IMR-90 (cell line): ENCODE results near the gene DERA. TPM values are rescaled to one million over a fixed set of nuclear protein-coding genes. Genes with fewer than 3 reads are reported as not detected.

Source experiments
- ATAC-seq: fragments of 200-7000 bp; cut with Tn5 transposase; 2 replicates; pipeline ENCODE4 v1.9.1; 2020; ENCODE audit warnings: low read depth, mild to moderate bottlenecking, moderate library complexity
- BruUV-seq: library from RNA; stranded (reverse); fragments of 400-500 nt; replicated peaks from 2 replicates; lab custom pipeline; 2021; lab: Mats Ljungman, UMichigan
- CTCF ChIA-PET: fragments of 300-600 bp; formaldehyde crosslinking; extraction: SDS; loops from one replicate; lab custom pipeline; 2021; ENCODE audit warnings: antibody characterized with exemption; lab: Yijun Ruan, JAX
- POLR2A ChIA-PET: fragments of 300-600 bp; sonication (Branson Sonifier 250); formaldehyde crosslinking; loops from one replicate; lab custom pipeline; 2022; ENCODE audit warnings: antibody characterized with exemption; ENCODE audit not compliant: unreplicated experiment; lab: Charles Lee
- DNase-seq: peaks from one replicate; pipeline ENCODE4 v3.0.0; 2013
- H2AFZ ChIP-seq: replicated peaks from 2 replicates; pipeline ENCODE3; 2013; ENCODE audit warnings: low read length, mild to moderate bottlenecking; ENCODE audit not compliant: poor library complexity
- H2AK5ac ChIP-seq: 2 replicates; pipeline ENCODE4 v1.6.1; 2013; ENCODE audit warnings: low read depth, low read length, inconsistent platforms
- H2AK9ac ChIP-seq: replicated peaks from 2 replicates; pipeline ENCODE3; 2013; ENCODE audit warnings: mild to moderate bottlenecking, low read depth, low read length, moderate library complexity; ENCODE audit not compliant: poor library complexity
- H2BK120ac ChIP-seq: 2 replicates; pipeline ENCODE4 v1.6.1; 2013; ENCODE audit warnings: low read depth, low read length, inconsistent platforms
- H2BK15ac ChIP-seq: 3 replicates; pipeline ENCODE4 v1.6.1; 2013; ENCODE audit warnings: low read depth, low read length, inconsistent platforms
- H2BK20ac ChIP-seq: 2 replicates; pipeline ENCODE4 v1.6.1; 2013; ENCODE audit warnings: low read depth, mild to moderate bottlenecking, inconsistent platforms, low read length, moderate library complexity
- H2BK5ac ChIP-seq: 2 replicates; pipeline ENCODE4 v1.6.1; 2013; ENCODE audit warnings: mild to moderate bottlenecking, low read depth, low read length, inconsistent platforms; ENCODE audit not compliant: poor library complexity, severe bottlenecking
- H3K14ac ChIP-seq: replicated peaks from 2 replicates; pipeline ENCODE4 v1.6.1; 2013; ENCODE audit warnings: low read depth, low read length, inconsistent platforms
- H3K18ac ChIP-seq: 2 replicates; pipeline ENCODE4 v1.6.1; 2013; ENCODE audit warnings: low read depth, low read length, control low read depth
- H3K23ac ChIP-seq: 2 replicates; pipeline ENCODE4 v1.6.1; 2013; ENCODE audit warnings: low read depth, low read length, inconsistent platforms
- H3K27ac ChIP-seq: 2 replicates; pipeline ENCODE4 v1.5.1; 2013; ENCODE audit warnings: mild to moderate bottlenecking, control low read depth, low read length; ENCODE audit not compliant: insufficient read depth
- H3K27me3 ChIP-seq: 2 replicates; pipeline ENCODE4 v1.6.1; 2013; ENCODE audit warnings: low read length; ENCODE audit not compliant: control insufficient read depth, insufficient read depth
- H3K36me3 ChIP-seq: 2 replicates; pipeline ENCODE4 v1.6.1; 2013; ENCODE audit warnings: low read length, mixed read lengths; ENCODE audit not compliant: control insufficient read depth, insufficient read depth
- H3K4ac ChIP-seq: 2 replicates; pipeline ENCODE4 v1.6.1; 2013; ENCODE audit warnings: low read depth, low read length, inconsistent platforms
- H3K4me1 ChIP-seq: 2 replicates; pipeline ENCODE4 v1.6.1; 2013; ENCODE audit warnings: low read length, mixed read lengths; ENCODE audit not compliant: control insufficient read depth, insufficient read depth
- H3K4me2 ChIP-seq: 2 replicates; pipeline ENCODE4 v1.6.1; 2013; ENCODE audit warnings: low read depth, mild to moderate bottlenecking, control low read depth, low read length, moderate library complexity
- H3K4me3 ChIP-seq: 2 replicates; pipeline ENCODE4 v1.5.1; 2013; ENCODE audit warnings: low read depth, mild to moderate bottlenecking, control low read depth, low read length, moderate library complexity; ENCODE audit not compliant: insufficient read depth
- H3K56ac ChIP-seq: 2 replicates; pipeline ENCODE4 v1.6.1; 2013; ENCODE audit warnings: low read length, inconsistent platforms; ENCODE audit not compliant: insufficient read depth; ENCODE audit errors: extremely low read depth
- H3K79me1 ChIP-seq, 2 experiments: 2 replicates each; pipeline ENCODE4 v1.6.1; 2013; ENCODE audit warnings: low read length in 2 of 2, inconsistent platforms in 1 of 2, low read depth in 1 of 2
- H3K9ac ChIP-seq: 2 replicates; pipeline ENCODE4 v1.6.1; 2013; ENCODE audit warnings: low read depth, low read length, control low read depth
- H3K9me1 ChIP-seq: 2 replicates; pipeline ENCODE4 v1.6.1; 2013; ENCODE audit warnings: low read length, inconsistent platforms; ENCODE audit not compliant: insufficient read depth
- H3K9me3 ChIP-seq: 2 replicates; pipeline ENCODE4 v1.6.1; 2013; ENCODE audit warnings: low read length; ENCODE audit not compliant: control insufficient read depth, insufficient read depth
- H4K20me1 ChIP-seq: 2 replicates; pipeline ENCODE4 v1.6.1; 2013; ENCODE audit warnings: low read length, inconsistent platforms; ENCODE audit not compliant: insufficient read depth
- H4K5ac ChIP-seq: 2 replicates; pipeline ENCODE4 v1.6.1; 2013; ENCODE audit warnings: mild to moderate bottlenecking, low read depth, low read length, control low read depth
- H4K8ac ChIP-seq, 2 experiments: 2 replicates each; pipeline ENCODE4 v1.6.1; 2013; ENCODE audit warnings: low read depth in 2 of 2, low read length in 2 of 2, control low read depth in 1 of 2, inconsistent platforms in 1 of 2
- H4K91ac ChIP-seq: 2 replicates; pipeline ENCODE4 v1.6.1; 2013; ENCODE audit warnings: low read depth, low read length, inconsistent platforms; ENCODE audit not compliant: insufficient read depth
- BHLHE40 ChIP-seq: fragments of 150-350 bp; IDR thresholded peaks from 2 replicates; pipeline ENCODE4 v1.6.1; 2016; ENCODE audit warnings: mild to moderate bottlenecking, low read depth, low read length
- CEBPB ChIP-seq: IDR thresholded peaks from 2 replicates; pipeline ENCODE4 v1.6.1; 2012; ENCODE audit warnings: low read depth, low read length, improper control_type of control experiment
- CHD1 ChIP-seq: IDR thresholded peaks from 2 replicates; pipeline ENCODE4 v1.6.1; 2012; ENCODE audit warnings: low read depth, low read length, improper control_type of control experiment
- MAFK ChIP-seq: IDR thresholded peaks from 2 replicates; pipeline ENCODE4 v1.6.1; 2012; ENCODE audit warnings: low read depth, low read length, improper control_type of control experiment
- MAZ ChIP-seq: IDR thresholded peaks from 2 replicates; pipeline ENCODE4 v1.6.1; 2012; ENCODE audit warnings: low read depth, mild to moderate bottlenecking, low read length, improper control_type of control experiment, moderate library complexity, borderline replicate concordance
- MXI1 ChIP-seq: IDR thresholded peaks from 2 replicates; pipeline ENCODE4 v1.6.1; 2012; ENCODE audit warnings: low read depth, mild to moderate bottlenecking, low read length, moderate library complexity, borderline replicate concordance
- NFE2L2 ChIP-seq: fragments of 150-350 bp; IDR thresholded peaks from 2 replicates; pipeline ENCODE4 v1.6.1; 2016; ENCODE audit warnings: low read depth, mild to moderate bottlenecking, low read length
- POLR2A ChIP-seq: IDR thresholded peaks from 2 replicates; pipeline ENCODE4 v1.6.1; 2012; ENCODE audit warnings: mild to moderate bottlenecking, low read depth, low read length
- RAD21 ChIP-seq: IDR thresholded peaks from 2 replicates; pipeline ENCODE4 v1.6.1; 2012; ENCODE audit warnings: low read length, improper control_type of control experiment
- RCOR1 ChIP-seq: IDR thresholded peaks from 2 replicates; pipeline ENCODE4 v1.6.1; 2012; ENCODE audit warnings: mild to moderate bottlenecking, low read length, improper control_type of control experiment; ENCODE audit not compliant: insufficient replicate concordance
- SMC3 ChIP-seq: fragments of 150-350 bp; IDR thresholded peaks from 2 replicates; pipeline ENCODE4 v1.6.1; 2016; ENCODE audit warnings: low read depth, mild to moderate bottlenecking, antibody characterized with exemption, low read length, moderate library complexity
- dilution Hi-C: fragments of 300-500 bp; cut with HindIII; formaldehyde crosslinking; loops from one replicate; pipeline ENCODE4 v1.14.3; 2018; ENCODE audit warnings: low sequenced_read_pairs; ENCODE audit not compliant: unreplicated experiment
- in situ Hi-C: fragments of 300-500 bp; cut with MboI; formaldehyde crosslinking; loops from 3 replicates; pipeline ENCODE4 v1.14.3; 2019; ENCODE audit warnings: low sequenced_read_pairs, inconsistent platforms, mixed read lengths
- intact Hi-C: fragments of 100-400 bp; cut with micrococcal nuclease; formaldehyde crosslinking; loops from 2 replicates; pipeline ENCODE4 v1.10.0; 2022
- polyA plus RNA-seq, 3 experiments: library from polyadenylated mRNA; depleted of rRNA; stranded (reverse); fragments of >200 nt; gene quantifications; 2 replicates each; pipeline ENCODE4 v1.2.3, GENCODE V29; 2012; ENCODE audit warnings: low replicate concordance in 1 of 3
- total RNA-seq: library from RNA; depleted of rRNA; stranded (reverse); fragments of >200 nt; gene quantifications from 2 replicates; pipeline ENCODE4 v1.2.3, GENCODE V29; 2012
- TF ChIP-seq, protein P1 (sequence below): conservative IDR thresholded peaks from 2 replicates; pipeline ENCODE4 v1.5.1; 2012; ENCODE audit warnings: mild to moderate bottlenecking, low read depth, low read length, improper control_type of control experiment
- TF ChIP-seq, protein P2 (sequence below): fragments of 150-350 bp; IDR thresholded peaks from 2 replicates; pipeline ENCODE4 v1.6.1; 2017; ENCODE audit warnings: mild to moderate bottlenecking, antibody characterized with exemption, low read length, low read depth
- TF ChIP-seq, protein P3 (sequence below): fragments of 150-350 bp; IDR thresholded peaks from 2 replicates; pipeline ENCODE4 v1.6.1; 2016; ENCODE audit warnings: low read depth, mild to moderate bottlenecking, low read length, moderate library complexity, borderline replicate concordance

The DERA gene
- total and polyA plus RNA-seq, 2 of the 4 experiments (the other 2 are of a cell fraction) = 28.1 to 58.6 TPM

DNA sequence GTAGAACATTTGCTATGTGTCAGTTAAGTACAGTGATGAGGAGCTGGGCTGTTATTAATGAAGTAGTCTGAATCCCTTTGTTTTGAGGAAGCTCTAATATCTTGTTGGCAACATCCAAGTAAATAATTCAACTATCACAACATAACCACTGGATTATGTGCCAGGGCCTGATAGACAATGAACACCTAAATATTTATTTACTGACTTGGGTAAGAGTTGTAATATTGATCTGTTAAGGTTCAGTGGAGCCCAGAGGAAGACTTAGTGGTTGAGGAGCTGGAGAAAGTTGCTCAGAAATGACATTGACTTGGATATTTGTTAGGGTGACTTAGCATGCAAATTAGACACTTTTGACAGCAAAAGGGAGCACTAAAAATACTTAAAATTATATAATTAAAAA lies 26.8 kb downstream of the DERA start:
- dilution Hi-C loops = no loop called here

More for the DNA sequence above, 26.8 kb downstream of the DERA start:
- H2BK20ac ChIP-seq = no peak overlapping the region
- no peak overlapping the region for H2BK15ac ChIP-seq
- H4K8ac ChIP-seq = no peak overlapping the region
- ChIA-PET CTCF (interaction anchor here (1.1 kb wide), 1 partner anchor 9 kb away, joined by 3 read pairs; no protein-coding TSS in a partner anchor), POLR2A (interaction anchor here (0.6 kb wide), 1 partner anchor 49 kb away, joined by 12 read pairs; no protein-coding TSS in a partner anchor)
- H3K23ac ChIP-seq = no peak overlapping the region
- H2AK5ac ChIP-seq = no peak overlapping the region
- no peak overlapping the region for H3K4ac ChIP-seq
- no peak overlapping the region for H2AK9ac ChIP-seq
- peaks cover 30 to 44% of the 10 kb centered on the region in 2 experiments for H3K79me1 ChIP-seq
- H3K18ac ChIP-seq = no peak overlapping the region
- TF ChIP-seq MXI1 (no peak), NFE2L2 (no peak), BHLHE40 (no peak), MAZ (no peak), SMC3 (no peak), CHD1 (no peak), MAFK (no peak), CEBPB (no peak), RCOR1 (no peak), RAD21 (no peak), POLR2A (no peak)
- TF ChIP-seq, protein P1, sequence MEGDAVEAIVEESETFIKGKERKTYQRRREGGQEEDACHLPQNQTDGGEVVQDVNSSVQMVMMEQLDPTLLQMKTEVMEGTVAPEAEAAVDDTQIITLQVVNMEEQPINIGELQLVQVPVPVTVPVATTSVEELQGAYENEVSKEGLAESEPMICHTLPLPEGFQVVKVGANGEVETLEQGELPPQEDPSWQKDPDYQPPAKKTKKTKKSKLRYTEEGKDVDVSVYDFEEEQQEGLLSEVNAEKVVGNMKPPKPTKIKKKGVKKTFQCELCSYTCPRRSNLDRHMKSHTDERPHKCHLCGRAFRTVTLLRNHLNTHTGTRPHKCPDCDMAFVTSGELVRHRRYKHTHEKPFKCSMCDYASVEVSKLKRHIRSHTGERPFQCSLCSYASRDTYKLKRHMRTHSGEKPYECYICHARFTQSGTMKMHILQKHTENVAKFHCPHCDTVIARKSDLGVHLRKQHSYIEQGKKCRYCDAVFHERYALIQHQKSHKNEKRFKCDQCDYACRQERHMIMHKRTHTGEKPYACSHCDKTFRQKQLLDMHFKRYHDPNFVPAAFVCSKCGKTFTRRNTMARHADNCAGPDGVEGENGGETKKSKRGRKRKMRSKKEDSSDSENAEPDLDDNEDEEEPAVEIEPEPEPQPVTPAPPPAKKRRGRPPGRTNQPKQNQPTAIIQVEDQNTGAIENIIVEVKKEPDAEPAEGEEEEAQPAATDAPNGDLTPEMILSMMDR = no peak
- TF ChIP-seq, protein P2, sequence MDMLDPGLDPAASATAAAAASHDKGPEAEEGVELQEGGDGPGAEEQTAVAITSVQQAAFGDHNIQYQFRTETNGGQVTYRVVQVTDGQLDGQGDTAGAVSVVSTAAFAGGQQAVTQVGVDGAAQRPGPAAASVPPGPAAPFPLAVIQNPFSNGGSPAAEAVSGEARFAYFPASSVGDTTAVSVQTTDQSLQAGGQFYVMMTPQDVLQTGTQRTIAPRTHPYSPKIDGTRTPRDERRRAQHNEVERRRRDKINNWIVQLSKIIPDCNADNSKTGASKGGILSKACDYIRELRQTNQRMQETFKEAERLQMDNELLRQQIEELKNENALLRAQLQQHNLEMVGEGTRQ = no peak
- TF ChIP-seq, protein P3, sequence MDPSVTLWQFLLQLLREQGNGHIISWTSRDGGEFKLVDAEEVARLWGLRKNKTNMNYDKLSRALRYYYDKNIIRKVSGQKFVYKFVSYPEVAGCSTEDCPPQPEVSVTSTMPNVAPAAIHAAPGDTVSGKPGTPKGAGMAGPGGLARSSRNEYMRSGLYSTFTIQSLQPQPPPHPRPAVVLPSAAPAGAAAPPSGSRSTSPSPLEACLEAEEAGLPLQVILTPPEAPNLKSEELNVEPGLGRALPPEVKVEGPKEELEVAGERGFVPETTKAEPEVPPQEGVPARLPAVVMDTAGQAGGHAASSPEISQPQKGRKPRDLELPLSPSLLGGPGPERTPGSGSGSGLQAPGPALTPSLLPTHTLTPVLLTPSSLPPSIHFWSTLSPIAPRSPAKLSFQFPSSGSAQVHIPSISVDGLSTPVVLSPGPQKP = no peak
- no peak overlapping the region for H2BK5ac ChIP-seq
- no peak overlapping the region for H2AFZ ChIP-seq
- BruUV-seq = no TSS peak
- intact Hi-C loops = no loop called here
- ATAC-seq = no peak
- no peak overlapping the region for H2BK120ac ChIP-seq
- H3K9ac ChIP-seq = no peak overlapping the region
- no peak overlapping the region for H4K91ac ChIP-seq
- no peak overlapping the region for H3K27ac ChIP-seq
- no peak overlapping the region for H3K4me3 ChIP-seq
- no peaks in the 10 kb centered on the region for H3K27me3 ChIP-seq
- no peaks in the 10 kb centered on the region for H4K20me1 ChIP-seq
- H3K14ac ChIP-seq = no peak overlapping the region
- in situ Hi-C loops = loop anchor here (5.0 kb wide), 1 partner anchor 34 kb away; no protein-coding TSS in a partner anchor
- H4K5ac ChIP-seq = no peak overlapping the region
- no peaks in the 10 kb centered on the region for H3K9me1 ChIP-seq
- H3K9me3 ChIP-seq = peaks cover 4% of the 10 kb centered on the region
- H3K36me3 ChIP-seq = 0 out of 2 replicates have a peak, but pooled peaks cover 2% of the 10 kb centered on the region
- no peak overlapping the region for H3K56ac ChIP-seq
- H3K4me1 ChIP-seq = no peaks in the 10 kb centered on the region
- no peak overlapping the region for H3K4me2 ChIP-seq
- no peak for DNase-seq
